HG02943 (cell line): Measurements from ENCODE around the gene WLS.

Experiments used
- ATAC-seq: cut with Tn5 transposase; IDR thresholded peaks from one replicate; pipeline ENCODE4 v1.9.1; 2021; ENCODE audit warnings: mild to moderate bottlenecking, low read depth, moderate library complexity; ENCODE audit not compliant: unreplicated experiment

WLS gene

DNA sequence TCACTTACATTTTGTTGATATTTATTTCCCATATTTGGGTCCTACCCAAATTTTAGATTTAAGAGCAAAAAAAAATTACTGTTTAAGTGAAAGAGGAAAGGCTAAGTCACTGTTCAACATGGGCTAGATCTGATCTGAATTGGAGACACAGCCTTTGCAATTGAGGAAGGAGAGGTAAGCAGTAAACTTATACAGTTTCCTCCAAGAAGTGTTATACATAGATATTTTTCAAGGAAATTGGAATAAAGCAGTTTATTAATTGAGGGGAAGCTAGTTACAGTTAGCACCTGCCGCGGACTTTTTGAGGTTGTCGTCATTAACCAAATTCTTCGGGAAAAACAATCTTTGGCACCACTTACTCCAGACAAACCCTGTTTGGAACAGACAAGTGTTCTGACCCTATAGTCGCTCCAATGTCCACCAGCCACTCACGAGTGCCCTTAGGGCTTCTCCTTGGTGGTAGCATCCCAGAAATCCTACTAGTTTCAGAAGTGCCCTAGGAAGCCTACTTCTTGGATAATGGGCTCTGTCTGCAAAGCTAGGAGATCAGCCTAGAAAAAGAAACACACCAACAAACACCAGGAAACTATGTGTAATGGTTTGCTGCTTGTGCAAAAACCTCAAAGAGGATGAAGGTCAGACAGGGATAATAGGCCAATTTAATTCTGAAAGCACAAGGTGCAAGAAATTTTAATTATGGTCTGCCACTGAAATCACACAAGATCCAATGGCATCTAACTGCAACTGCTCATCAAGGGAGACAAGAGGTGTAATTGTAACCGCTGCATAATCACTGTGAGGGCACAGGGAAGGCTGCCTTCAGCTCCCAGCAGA, 2.5 kb downstream of the WLS start:
- ATAC-seq = no peak

DNA sequence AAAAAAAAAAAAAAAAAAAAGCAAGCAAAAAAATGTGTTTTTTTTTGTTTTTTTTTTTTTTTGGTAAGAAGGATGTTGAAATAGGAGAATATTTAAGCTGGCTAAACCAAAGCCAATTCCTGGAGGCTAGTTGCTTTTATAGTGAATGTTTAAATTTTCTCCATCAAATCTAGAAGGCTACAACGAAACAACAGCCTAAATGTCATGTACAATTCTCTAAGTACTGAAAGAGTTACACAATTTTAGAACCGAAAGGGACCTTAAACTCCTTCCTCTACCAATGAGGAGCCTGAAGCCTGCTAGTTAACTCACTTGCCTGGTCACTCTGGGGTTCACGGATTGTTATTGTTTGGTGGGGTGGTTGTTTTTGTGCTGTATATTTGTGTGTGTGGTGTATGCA, 3.5 kb downstream of the WLS start:
- no peak for ATAC-seq

DNA sequence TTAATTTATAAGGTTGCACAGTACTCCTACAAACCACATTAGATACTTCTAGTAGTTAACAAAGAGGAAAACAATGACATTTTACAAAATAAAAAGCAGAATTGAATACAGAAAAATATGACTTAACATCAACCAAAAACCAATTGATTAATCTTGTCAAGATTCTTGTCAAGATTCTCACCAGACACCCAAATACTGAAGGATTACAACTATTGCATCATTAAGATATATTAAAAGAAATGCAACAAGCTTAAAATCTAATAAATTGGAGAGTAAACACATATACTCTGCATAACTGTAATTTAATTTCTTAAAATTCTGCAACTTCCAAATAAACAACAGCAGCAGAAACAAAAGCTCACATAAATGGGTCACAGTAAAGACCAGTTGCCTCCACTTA, 4.7 kb downstream of the WLS start:
- ATAC-seq = no peak

DNA sequence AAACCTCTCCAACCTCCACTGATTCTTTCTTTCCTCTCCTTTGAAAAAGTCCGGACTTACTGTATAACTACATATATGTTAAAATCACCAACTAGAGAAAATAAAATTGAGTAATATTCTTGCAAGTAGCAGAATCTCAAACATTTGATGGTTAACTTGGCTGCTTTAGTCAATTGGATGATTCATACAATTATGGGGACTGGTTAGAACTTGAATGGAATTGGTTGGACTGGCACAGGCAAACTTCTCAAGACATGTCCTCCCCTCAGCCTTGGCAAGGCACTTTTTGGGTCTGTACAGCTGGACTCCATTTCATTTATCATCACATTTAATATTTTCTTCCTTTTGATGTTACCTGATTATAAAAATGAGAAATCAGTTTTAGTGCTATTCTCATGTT, 6.5 kb downstream of the WLS start:
- ATAC-seq = no peak

DNA sequence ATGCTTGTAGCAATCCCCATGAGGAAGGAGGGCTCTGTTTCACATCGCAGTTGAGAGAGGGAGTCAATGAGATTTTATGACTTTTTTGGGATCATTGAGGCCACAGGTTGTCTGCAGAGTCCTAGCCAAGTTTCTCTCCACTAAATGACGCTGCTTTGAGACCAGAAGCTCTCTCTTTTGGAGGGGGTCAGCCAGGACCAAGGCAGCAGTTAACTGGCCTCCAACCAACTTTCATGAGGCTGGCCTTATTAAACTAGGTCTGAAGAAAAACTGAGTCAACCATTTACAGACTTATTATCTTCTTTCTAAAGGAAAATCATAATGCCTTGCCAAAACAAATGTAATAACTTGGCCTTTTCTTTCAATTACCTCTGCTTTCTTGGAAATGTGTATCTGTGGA, 8.6 kb downstream of the WLS start:
- no peak for ATAC-seq

DNA sequence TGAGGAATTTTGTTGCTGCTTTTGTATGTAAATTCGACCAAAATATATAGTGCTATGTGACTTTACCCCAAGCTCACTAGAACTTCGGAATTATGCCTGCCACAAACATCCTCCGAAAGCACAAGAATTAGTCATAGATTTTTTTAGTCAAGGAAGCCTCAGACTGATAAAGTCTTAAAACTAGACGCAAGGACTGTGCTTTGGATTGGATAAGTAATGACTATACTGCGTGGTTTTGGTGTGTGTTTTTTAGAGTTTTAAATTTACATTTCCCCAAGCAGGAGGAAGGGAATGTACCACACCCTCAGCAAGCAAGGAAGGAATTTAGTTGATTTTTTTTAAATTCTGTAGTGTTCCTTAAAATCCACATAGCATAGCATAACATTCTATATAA, 10.3 kb downstream of the WLS start:
- no peak for ATAC-seq

DNA sequence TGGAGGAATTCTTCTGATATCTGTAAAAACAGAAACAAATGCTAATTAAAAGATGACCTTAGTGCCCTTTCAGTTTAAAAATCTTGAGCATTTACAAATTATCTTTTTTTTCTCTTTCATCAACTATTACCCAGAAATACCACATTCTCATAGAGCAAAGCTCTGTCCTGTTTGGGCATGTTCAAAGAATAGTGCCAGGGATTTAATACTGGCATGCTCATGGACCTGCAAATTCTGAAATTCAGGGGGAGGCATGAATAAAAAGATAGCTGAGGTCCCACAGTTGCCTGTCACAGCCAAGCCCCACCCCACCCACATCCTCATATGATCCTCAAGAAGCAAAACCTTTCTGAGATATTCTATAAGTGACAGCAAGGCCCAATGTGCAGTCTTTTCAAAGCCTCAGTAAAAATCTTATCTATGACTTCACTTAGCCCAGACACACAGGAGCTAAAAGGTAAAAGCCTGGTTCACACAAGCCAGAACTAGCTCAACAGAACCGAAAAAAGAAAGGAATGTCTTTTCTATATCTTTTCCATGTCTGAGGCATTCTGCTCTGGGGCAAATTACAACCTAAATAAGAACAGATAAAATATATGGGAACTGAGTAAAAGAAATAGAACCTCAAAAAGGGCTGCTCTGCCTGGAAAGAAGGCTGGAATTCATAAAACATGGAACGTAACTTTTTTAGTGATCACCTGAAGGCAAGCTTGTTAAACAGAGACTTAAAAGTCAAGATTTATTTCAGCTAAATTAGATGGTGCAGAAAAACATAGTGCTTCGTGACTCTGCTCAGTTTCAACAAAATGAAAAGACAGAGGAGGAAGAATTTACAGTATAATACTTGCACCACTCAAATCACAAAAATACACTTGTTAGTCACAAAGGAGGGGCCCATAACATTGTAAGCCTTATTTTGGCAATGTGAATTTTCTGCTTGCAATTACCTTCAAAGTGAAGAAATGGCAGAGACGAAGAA, 11.0 kb downstream of the WLS start:
- ATAC-seq = no peak

DNA sequence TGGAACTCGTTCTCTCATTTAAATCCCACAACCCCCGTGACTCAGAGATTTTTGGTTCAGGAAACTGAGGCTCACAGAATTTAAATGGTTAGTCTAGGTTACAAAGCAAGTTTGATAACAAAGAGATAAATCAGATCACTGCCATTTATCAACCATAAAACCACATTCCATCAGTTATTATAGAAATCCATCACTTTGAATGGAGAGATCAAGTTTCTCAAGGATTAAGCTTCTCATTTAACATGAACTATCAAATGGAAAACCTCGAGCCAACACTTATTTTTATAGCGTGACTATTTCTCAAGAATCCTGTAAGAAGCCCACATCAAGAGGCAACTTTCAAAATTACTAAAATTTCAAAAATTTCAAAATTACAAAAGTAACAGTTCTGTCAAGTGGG, 11.9 kb downstream of the WLS start:
- no peak for ATAC-seq

DNA sequence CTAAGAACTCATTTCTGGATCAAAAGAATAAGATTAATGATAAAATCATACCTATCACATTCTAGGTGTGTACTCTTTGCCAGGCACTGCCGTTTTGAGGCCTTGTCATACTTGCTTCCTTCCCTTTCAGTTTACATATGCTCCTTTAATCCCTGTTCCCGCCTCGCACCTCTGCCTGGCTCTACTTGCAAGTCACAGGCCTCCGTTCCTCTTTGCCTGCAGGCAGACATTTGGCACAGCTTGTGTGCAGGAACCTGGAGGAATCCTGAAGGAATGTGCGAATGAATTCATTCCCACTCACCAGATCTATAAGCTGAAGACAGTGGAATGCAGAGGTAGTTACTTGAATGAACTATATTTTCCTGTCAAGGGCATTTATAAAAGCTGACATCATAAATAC, 13.8 kb downstream of the WLS start:
- ATAC-seq = no peak

DNA sequence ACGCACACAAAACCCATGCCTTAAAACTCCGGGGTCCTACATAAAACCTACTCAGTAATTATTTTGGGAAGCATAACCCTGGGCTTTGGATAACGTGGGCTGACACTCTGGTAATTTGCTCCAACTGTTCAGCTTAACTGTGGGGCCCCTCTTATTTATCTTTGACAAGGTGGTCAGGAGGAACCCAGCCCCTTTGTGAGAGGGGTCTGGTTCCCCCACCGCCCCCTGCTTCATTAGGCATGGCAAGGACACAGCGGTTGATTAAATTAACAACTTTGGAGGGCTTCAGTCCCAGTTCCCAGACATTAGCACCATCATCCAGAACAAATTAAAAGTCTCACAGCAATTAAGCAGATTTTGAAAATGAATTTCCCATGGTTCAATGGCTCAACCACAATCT, 14.7 kb downstream of the WLS start:
- no peak for ATAC-seq

DNA sequence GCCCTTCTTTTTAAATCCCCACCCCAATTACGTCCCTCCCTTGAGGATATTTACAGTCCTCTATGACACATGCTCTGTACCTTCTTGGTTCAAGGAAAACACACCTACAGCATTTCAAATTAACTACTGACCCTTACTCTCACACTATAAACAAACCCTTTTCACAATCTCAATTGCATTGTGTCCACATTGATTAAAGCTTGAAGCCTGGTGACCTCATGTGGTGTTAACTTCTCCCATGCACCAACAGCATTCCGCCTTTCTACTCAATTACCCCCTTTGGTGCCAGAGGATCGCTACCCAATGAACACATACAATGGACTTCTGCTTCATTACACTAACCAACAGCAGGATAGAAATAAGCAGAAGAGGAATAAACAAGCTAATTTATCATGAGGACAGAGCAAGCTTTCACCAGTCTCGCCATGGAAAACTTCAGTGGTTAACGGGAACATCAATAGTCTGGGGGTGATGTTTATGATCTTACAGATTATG, 15.2 kb downstream of the WLS start:
- no peak for ATAC-seq

DNA sequence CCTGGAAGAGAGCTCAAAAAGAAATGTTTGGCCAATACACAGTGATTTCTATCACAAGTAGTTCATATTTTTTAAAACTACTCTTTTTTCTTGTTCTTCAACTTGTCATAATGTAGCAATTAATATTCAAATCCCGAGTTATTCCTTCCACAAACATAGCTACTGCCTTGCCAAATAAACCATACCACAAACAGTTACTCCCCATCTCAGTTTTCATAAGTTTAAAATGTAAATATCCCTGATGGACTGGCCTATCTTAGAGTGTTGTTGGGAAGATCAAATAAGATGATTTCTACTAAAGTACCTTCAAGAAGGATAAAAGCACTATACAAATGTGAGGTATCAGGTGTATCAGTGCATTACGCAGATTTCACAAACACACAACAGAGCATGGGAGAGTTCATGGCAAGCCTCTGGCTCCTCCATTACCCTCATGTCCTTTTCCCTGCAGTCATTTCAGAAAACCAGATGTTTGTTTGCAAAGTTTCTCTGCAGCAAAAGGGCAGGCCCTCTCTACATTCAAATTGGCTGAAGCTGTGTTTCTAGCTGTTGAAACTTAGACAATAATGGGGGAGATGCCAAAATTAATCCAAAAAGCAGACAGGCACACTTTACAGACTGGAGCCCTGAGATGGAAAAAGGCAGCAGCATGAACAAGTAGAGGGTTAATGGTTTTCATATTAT, 16.1 kb downstream of the WLS start:
- ATAC-seq = no peak

DNA sequence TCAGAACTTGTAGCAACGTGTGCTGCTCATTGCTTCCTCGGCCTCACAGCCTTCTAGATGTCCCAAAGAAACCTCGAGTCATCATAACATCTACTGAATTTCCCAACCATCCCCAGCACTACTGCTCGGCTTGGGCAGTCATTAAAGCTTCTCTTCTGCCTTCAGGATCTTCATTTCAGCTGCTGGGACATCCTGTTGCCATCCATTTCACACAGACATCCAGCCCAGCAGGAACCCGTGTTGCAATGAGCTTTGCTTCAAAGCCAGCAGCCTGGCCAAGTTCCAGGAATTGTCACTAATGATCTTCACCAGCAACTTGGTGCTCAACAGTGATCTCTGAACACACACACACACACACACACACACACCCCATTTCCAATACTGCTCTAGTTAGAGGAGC, 18.5 kb downstream of the WLS start:
- ATAC-seq = no peak

DNA sequence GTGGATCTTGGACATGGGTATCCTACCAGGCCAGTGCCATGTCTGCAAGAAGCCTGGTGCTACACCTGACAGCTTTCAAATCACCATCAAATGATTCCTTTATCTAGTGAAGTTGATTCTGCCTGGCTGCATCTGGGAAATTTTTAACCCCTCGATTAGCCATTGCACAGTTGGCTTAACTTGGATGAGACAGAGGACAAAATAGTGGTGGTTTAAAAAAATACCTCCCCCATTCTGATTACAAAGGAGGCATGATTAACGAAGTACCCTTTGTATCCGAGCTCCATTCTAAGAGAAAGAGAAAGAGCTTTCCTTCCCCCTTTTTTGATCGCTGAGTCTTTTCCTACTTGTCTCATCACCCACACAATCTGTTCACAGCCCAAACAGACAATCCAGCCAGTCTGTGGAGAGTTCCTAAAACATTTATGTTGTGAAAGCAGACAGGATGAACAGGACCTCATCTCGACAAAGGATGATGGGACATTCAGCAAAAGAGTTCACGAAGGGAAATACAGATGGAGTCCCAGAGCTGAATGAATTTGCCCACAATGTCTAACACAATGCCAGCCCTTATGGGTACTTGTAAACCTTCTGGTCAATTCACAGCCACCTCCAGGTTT, 20.5 kb downstream of the WLS start:
- no peak for ATAC-seq

DNA sequence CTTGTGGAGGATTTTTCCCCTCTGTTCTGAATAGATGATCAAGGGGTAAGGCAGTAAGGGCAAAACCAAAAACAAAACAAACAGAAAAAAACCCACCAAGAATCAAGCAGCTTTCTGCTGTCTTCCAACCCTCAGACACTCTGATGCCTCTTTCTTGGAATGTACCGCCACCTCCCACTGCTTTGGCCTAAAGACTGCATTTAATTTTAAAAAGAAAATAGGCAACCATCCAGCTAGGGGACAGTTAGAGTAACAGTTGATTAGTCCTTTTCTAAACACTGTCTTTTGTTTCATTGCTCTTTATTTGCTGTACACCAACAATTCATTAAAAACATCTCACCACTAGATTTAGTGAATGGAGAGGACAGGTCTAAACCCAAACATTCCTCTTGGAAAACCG, 21.5 kb downstream of the WLS start:
- ATAC-seq = no peak

DNA sequence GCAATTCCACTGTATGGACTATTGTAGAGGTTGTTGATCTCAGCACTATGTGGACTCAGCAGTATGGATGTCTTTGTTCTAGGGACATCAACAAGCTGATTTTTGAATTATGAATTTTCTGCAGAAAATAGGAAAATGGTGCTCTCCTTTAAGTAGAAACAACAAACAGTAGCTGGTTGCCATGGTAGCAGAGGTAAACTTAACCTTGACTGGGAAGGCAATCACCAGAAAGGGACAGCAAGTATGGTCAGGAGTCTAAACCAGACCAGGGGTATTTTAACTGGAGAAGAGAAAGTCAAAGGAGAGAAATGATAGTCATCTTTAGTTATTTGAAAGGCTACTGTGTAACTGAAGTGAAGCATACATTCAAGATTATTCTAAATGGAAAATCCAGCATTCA, 22.3 kb downstream of the WLS start:
- ATAC-seq = no peak

DNA sequence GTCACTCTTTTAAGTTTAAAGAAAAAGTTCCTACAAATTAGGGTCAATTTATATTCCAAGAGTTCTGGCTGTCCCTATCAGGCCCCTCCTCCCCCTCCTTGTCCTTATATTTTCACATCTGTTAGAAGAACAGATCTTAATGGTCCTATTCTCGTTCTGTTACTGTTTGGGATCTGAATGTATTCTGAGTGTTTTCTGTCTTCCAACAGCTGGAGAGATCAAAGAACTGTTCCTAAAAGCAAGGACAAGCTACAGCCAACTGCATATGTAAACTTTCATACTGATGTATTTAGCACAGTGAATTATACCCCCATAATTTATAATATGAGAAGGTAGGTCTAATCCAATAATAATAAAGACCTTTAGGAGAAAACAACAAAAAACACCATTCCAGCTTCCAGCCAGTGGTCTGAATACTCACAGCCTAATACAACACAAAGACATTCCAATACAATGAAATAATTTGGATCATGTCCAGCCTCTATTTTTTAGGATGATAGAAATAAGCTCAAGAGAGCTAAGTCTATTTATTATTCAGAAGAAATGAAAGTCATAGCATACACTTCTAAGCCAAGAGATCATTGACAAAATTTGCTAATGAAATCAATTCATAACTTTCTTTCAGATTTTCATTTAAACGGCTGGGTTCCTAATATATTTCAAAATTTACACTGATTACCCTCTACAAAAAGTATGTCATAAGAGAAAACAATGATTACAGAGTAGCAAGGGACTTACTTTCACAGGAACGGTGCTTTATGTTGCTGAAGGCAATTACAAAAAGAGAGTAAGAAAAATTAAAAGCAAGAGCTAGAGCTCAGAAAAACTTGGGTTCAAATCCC, 25.3 kb downstream of the WLS start:
- no peak for ATAC-seq

DNA sequence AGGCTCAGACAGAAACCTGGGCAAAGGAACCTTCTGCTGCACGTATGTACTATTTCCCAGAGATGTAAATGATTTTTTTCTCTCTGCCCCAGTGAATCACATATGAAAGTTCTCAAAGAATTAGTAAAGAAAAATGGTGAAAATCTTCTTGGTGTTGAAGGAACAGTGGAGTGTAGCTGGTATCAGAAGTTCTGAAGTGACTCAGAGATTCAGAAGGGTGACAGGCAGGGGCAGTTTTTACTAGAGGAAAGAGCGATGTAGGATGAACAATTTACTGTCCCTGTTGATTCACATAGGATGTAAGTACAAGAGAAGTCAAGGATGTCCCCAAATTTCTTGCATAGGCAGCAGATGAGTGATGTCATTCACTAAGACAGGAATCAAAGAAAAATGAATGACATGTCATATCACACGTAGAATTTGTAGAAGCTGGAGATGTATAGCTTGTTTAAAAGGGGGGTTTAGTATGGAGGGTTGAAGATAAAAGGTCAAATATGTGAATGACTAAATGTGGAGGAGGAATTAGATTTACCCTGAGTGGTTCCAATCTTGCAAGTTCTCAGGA, 26.4 kb downstream of the WLS start:
- ATAC-seq = no peak

DNA sequence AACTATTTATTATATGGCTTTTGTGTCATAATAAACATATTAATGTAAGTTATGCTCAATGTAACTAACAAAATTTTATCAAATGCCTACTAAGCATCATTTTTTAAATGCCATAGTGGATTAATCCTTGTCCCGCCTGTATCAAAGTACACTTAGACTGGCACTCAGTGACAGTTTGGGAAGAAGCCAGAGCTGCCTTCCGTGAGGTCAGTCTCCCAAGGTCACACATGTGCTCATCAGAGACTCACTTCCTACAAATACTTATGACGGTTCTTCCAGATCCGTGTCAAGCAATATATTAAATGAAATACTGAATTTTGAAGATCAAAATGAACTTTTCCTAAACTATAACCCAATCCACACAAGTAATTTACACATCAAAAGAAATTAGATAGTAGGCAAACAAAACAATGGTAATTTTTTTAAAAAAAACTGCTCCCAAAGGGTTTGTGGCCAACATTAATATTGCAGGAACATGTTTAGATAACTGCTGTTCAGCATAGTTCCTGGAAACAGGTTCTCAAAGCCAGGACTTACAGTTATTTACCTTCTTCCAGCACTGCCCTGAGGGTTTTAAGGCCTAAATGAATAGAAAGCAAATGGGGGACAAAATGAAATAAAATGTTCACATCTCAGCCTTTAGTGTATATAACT, 27.2 kb downstream of the WLS start:
- ATAC-seq = no peak
